Measurements from ENCODE around the gene ATP10D.
"Not testable (repeated sequence)": the region's sequence is repeated elsewhere in the genome, so short reads cannot be mapped to it uniquely, and the experiment has no call there.

The ATP10D gene

GRCh38 chr4:47490550-47490949 is 5.5 kb downstream of the ATP10D start:
- no peak for DNase-seq

- no peak for DNase-seq
Measured at GRCh38 chr4:47493238-47494123, 8.4 kb downstream of the ATP10D start.

GRCh38 chr4:47494124-47494430 is 9.0 kb downstream of the ATP10D start:
- DNase-seq: no peak

GRCh38 chr4:47498899-47499298 is 13.8 kb downstream of the ATP10D start:
- no peak for DNase-seq

- no peak for DNase-seq
Measured at GRCh38 chr4:47499700-47500099, 14.6 kb downstream of the ATP10D start.

- no peak for DNase-seq
Measured at GRCh38 chr4:47500776-47501175, 15.7 kb downstream of the ATP10D start.

- no peak for DNase-seq
Measured at GRCh38 chr4:47505147-47505546, 20.1 kb downstream of the ATP10D start.

GRCh38 chr4:47505666-47506065 is 20.6 kb downstream of the ATP10D start:
- no peak for DNase-seq

GRCh38 chr4:47510506-47511143 is 25.6 kb downstream of the ATP10D start:
- DNase-seq: no peak

GRCh38 chr4:47513461-47513860 is 28.4 kb downstream of the ATP10D start:
- no peak for DNase-seq

GRCh38 chr4:47519239-47519883 is 34.3 kb downstream of the ATP10D start:
- no peak for DNase-seq

GRCh38 chr4:47525154-47525819 is 40.2 kb downstream of the ATP10D start:
- DNase-seq: no peak

GRCh38 chr4:47526281-47526680 is 41.2 kb downstream of the ATP10D start:
- DNase-seq: no peak

GRCh38 chr4:47528646-47529045 is 43.6 kb downstream of the ATP10D start:
- not testable (repeated sequence) for DNase-seq

GRCh38 chr4:47530801-47531200 is 45.7 kb downstream of the ATP10D start:
- no peak for DNase-seq

GRCh38 chr4:47531241-47531953 is 46.3 kb downstream of the ATP10D start:
- DNase-seq: peak; percentile 16

GRCh38 chr4:47531954-47532321 is 46.9 kb downstream of the ATP10D start:
- no peak for DNase-seq

- no peak for DNase-seq
Measured at GRCh38 chr4:47532658-47533057, 47.6 kb downstream of the ATP10D start.

- DNase-seq: no peak
Measured at GRCh38 chr4:47533689-47534347, 48.7 kb downstream of the ATP10D start.

- no peak for DNase-seq
Measured at GRCh38 chr4:47534772-47535171, 49.7 kb downstream of the ATP10D start.

- no peak for DNase-seq
Measured at GRCh38 chr4:47535567-47536147, 50.6 kb downstream of the ATP10D start.

GRCh38 chr4:47536966-47537365 is 51.9 kb downstream of the ATP10D start:
- DNase-seq: no peak

All from effector CD4-positive, alpha-beta T cell (primary cell).